HG03108 (cell line): ENCODE results near the gene NUP188.

Experiments
- ATAC-seq: cut with Tn5 transposase; IDR thresholded peaks from one replicate; pipeline ENCODE4 v1.9.1; 2021; ENCODE audit warnings: moderate library complexity; ENCODE audit not compliant: unreplicated experiment

The NUP188 gene

DNA sequence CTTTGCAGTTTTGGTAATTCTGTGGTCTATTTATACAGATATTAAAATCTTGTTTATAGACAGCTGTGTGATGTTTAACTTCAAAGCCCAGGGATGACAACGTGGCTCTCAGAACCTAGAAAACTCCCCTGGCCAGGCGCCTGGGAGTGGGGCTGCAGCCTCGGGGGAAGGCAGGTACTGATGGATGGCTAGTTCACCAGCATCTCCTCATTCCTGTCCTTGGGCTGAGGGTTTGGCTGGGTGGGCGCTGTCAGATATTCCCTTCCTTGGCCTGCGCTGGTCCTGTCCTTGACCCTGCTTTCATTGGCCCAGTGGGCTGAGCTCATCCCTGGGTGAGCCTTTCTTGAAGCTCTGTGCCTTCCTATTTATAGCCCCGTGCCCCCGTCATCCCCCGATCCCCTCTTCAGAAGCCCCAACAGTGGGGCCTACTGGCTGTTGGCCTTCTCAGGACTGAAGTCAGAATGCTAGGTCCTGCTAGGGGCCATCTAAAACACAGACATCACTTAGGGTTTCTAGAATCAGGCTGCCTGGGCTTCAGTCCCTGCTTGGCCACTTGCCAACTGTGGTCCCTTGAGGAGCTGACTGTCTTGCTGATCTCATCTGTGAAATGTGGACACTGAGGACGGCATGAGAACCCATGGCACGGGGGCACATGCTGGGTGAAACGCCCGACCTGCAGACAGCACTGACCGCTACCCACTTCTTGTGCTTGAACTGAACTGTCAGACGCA lies 59.7 kb downstream of the NUP188 start:
- no peak for ATAC-seq

DNA sequence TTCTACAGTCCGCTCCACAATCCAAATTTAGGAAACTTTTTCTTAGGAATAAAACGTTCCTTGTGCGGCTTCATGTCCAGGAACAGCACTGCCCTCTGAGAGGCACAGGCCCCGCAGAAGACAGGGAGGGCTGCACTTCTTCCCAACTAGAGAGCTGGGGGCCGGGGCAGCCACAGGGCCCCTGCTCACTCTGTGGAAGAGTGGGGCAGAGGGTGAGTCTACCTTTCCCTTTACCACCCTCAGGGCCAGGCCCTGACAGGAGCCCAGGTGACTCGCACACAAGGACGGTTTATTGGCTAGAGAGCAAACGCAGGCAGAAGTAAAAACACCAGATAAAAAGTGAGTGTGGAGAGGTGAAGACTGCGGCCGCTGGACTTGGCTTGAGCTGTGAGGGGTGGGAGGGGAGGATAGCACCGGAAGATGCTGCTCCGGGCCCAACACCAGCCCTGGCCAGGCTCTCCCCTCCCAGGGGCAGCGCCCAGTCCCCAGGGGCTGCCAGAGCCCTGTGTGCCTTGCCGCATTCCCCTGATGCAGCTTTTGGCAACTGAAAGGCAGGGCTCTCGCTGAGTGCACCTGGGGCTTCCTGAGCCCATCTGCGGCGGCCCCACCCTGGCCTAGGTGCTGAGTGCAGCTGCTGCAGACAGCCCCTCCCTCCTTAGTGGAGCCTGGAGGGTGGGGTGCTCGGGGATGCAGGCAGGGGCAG lies 60.4 kb downstream of the NUP188 start:
- no peak for ATAC-seq

DNA sequence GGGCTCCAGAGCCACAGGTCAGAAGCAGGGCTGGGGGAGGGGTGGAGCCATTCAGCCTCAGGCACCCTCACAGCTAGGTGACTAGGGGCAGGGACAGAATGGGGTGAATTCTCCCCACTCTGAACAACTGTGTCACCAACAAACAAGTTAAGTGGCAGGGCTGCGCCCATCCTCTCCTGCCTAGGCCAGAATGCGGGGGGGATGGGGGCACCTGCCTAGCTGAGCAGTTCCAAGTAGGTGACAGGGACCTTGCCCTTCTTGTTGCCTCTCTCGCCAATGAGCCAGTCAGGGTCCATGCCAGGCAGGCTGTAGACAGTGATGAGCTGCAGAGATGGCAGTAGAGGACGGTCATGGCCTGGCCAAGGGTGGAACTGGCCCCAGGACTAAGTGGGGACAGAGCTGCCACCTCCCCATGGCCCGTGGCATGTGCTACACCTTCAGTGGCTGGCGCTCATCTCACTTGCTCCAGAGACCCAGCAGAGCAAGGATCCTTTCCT lies 61.0 kb downstream of the NUP188 start:
- ATAC-seq = no peak

DNA sequence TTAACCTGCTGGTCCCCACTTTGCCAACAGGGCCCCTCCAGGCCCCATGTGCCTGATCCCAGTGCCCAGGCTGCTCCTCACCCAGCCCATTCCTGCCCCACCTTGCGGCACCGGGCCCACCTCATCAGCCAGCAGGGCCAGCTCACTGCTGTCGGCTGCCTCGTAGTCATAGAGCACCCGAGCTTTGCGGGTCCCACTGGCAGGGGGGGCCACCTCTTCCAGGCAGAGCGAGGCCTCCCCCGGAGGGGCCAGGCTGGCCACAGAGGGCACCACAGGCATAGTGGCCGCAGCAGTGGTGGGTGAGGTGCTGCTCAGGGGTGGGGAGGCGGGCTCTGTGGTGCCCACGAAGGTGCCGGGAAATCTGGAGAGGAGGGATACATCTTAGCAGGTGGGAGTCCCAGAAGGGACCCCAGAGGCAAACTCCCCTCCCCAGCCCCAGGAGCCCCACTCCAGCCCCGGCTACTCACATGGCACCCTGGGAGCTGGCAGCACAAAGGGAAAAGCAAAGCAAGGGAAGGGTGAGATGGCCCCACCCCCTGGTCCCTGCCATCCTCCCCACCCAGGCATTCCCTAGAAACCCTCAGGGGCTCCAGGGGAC lies 61.6 kb downstream of the NUP188 start:
- no peak for ATAC-seq

DNA sequence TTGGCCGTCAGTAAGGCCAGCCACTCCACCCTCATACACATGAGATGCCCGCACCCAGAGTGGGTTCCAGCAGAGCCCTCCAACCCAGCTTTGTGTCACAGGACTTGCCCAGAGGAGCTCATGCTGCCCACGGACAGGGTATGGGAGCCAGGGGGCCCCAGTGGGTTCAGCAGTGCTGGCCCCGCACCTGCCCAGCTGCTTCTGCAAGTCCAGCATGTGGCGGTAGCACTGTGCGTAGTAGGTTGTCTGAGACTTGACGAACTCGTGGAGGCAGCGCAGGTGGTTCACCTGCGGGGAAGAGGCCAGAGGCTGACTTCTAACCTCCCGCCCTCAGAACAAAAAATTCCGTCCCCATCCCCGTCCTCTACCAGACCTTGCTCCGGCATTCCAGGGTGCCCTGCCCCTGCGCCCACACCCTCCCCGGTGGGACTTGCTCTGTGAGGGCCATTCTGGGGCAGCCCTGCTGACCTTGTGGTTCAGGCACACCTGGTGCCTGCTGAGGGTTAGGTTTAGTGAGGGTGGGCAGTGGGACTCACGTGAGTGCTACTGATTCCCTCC lies 62.2 kb downstream of the NUP188 start:
- ATAC-seq = no peak

DNA sequence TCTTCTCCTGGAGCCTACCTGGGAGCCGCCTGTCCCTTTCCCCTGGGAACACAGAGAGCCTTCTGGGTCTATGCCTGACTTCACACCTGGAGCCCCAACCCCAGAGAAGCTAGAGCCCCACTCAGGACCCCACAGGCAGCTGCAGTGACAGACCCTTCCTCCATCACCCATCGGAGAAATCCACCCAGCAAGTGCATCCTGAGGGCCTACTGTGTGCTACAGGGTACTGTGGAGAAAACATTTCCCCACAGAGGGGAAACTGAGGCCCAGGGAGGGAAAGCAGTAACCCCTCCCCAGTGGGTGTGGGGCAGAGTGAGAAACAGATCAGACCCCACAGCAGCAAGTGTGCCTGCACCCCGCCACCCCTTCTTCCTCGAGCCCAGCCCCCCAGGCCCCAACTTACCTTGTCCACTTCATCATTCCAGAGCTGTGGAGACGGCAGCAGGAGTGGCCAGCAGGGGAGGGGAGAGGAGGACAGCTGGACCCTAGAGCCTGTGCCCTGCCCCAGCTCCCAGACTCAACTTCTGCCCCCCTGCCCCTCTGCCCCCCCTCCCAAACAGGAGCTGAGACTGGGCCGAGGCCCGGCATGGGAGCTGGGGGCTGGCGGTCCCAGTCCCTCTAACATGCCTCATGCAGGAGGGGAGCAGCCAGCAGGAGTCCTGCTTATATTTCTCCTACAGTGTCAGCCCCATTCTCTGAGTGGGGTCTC lies 62.9 kb downstream of the NUP188 start:
- no peak for ATAC-seq

DNA sequence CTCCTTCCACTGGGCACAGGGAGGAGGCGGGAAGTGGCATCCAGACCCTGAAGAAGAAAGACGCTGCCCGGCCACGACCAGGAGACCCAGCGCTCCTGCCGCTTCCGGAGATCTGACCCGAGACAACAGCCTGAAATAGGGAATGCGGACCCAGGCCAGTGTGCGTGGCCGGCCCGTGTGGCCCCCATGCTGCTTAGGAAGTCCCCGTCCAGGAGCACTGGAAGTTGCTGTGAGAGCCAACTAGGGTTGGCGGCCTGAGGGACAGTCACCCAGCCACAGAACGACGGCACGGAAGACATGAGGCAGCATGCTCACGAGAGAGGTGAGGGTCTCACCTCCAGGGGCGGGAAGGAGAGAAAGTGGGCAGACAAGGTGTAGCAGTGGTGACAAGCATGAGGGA lies 63.7 kb downstream of the NUP188 start:
- no peak for ATAC-seq

DNA sequence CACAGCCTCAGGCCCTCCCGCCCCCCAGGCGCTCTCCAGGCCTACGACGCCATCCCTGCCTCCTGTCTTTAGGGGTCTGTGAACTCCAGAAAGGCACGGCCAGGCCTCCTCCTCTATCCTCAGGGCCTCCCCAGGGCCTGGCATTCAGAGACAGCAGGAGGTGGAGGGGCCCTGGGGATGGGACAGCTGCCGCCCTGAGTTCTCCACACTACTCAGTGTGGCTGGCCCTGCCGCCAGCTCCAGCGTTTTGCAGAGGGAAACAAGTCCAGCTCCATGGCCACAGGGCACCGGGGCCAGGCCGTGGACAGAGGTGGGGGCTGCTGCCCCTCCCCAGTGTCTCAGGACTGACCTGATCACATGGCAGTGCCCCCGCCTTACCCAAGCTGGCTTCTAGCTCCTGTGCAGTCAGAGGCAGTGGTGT lies 64.3 kb downstream of the NUP188 start:
- no peak for ATAC-seq

DNA sequence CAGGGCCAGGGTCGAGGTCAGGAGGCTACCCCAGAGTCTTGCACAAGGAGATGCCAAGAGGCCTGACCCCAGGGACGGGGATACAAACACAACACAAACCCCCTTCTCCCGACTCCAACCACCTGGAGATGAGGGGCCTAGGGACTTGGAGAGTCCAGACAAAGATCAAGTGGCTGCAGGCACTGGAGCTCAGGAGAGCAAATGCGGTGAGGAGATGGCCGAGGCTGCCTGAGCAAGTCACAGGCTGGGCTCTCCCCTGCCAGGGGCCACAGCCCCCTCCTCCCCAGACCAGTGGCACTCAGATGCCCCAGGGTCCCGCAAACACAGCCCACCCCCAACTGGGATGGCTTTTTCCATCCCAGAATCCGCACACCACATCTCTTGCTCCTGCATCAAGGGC lies 64.8 kb downstream of the NUP188 start:
- no peak for ATAC-seq

DNA sequence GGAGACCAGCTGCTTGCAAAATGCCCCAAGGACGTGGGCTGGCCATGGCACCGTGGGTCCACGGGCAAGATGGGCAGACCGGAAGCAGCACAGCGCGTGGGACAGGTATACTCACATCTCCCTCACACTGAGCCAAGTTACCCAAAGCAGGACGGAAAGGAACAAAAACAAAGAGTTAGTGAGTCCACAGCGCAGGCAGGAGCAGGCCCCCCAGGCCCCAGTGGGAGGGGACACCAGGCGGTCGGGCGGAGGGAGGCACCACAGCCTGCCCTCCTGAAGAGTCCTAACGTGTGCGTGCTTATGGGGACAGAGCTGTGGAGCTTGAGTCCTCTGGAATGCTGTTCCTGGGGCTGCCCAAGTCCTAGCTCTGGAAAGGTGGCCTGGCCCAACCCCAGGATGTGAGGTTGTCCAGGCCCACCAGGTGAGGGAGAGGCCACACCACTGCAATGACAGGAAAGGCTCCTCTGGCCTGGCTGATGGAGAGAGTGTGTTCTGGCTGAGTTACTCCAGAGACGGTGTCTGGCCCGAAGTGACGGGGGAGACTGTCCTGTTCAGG lies 65.5 kb downstream of the NUP188 start:
- ATAC-seq = no peak

DNA sequence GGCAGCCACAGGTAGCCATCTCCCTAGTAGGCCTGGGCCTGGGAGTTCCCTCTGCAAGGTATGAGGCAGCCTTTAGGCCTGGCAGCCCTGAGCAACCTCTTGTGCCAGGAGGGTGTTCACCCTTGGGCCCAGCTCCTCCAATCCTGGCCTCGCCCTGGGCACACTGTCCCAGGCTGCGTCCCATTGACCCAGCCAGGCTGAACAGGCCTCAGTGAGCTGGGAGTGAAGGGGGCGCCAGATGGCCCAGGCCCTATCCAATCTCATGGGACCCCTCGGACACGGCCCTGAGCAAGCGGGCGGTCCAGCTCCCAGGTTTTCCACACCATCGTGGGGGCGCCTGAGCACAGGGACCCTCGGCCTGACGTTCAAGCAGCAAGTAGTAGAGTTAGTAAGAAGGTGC lies 66.2 kb downstream of the NUP188 start:
- no peak for ATAC-seq

DNA sequence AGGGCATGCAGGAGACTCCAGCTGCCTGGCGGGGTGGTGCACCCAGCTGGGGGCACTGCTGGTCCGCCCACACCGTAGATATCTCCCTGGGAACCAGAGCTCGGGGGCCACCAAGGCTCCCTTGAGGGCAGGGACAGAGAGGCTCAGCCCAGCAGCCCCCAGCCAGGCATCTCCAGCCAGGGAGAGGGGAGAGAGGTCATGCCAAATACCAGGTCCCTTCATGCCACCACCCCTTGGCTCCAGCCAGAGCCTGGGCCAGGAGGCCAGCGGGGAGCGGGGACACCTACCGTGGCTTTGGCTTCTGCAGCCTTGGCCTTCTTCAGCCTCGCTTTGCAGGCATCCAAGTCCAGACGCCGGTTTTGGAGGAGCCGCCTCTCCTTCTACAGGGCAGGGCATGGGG lies 66.6 kb downstream of the NUP188 start:
- ATAC-seq = no peak

DNA sequence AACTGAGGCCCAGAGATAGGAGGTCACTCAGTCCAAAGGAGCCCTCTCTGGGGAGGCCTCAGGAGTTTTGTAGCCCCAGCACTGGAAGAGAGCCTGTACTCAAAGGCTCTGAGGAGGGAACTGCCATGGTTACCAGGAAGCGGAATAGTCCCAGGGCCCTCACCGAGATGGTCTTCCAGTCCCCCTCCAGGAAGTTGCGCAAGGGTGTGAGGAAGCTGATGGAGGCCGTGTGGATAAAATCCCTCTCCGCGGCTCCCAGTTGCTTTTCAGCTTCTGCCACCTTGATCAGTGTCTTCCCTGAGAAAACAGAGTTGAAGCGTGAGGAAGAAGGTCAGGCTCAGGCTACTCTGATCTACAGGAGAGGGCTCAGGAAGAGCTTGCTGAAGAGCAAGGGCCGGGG lies 67.1 kb downstream of the NUP188 start:
- no peak for ATAC-seq

DNA sequence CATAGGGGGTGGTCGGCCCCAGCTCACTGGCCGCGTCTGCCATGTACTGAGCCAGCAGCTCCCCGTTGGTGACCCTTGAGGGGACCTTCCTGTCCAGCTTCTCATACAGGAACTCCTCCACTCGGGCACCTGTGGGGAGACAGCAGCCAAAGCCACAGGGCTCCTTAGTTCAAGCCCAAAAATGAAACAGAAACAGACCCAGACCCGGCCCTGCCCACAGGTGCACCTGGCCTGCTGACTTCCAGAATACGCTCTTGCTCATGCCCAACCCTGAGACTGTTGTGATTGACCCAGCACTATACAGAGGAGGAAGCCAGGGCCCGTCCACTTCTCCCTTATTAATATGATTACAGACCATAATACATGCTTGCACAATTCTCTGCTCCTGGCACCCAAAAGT lies 73.6 kb downstream of the NUP188 start:
- peak; percentile 81 for ATAC-seq

DNA sequence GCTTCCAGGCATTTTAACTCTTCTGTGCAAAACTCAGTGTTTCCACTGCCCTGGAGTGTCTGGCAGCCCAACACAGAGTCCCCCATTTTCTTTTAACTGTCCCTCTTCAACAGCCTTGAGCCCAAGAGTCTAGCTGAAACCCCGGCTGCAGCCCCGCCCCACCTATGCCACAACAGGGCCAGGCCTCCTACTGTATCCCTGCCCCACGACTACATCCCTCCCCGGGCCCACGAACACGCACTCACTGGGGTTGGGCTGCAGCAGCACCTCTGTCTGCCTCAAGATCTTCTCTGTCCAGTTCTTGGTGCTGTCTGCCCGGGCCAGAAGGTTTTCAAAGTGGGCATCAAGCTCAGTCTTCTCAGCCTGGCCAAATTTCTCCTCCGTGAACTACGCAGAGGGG lies 74.5 kb downstream of the NUP188 start:
- ATAC-seq = no peak

DNA sequence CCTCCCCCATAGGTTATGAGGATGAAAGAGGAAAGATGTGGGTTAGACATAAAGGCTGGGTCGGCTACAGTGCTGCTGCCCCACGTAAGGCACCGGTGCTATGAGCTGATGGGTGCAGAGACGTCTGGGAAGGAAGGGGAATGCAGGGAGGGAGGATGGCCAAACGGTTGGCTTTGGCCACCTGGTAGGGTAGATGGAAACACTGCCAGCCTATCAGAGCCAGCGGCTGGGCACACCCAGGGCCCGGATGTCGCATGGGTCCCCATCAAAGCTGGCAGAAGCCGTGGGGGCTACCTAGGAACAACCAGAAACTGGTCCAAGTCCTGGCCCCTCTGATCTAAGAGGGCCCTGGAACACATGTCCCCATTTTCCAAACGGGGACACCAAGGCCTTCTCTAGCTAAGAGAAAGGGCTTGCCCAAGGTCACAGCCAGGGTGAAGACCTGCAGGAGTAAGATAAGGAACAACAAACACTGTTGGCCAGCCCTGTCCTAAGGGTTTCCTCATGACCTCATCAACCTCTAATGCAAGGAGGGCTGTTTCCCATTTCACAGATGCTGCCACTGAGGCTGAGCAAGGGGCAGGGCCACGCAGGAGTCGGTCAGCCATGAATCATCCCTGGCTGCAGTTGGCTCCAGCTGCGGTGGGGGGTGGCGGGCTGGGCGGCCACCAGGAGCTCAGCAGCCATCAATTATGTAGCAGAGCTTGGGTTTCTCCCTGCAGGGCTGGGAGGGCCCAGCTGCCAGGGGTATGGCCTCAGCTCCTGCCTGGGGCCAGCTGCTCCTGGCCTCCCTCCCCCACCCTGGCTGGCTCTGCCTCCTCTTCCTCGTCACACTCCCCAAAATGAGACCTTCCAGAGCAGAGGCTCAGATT lies 75.8 kb downstream of the NUP188 start:
- no peak for ATAC-seq

DNA sequence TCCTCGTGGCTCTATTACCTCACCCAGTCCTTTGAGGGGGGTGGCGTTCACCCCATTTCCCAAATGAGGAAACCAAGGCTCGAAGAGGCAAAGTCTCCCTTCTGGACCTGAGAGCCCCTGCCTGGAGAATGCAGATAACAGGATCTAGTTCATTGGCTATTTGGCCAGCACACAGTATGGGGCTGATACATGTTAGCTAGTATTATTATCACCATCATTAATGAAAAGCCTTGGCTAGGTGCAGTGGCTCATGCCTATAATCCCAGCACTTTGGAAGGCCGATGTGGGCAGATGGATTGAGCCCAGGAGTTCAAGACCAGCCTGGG lies 76.4 kb downstream of the NUP188 start:
- ATAC-seq = no peak

DNA sequence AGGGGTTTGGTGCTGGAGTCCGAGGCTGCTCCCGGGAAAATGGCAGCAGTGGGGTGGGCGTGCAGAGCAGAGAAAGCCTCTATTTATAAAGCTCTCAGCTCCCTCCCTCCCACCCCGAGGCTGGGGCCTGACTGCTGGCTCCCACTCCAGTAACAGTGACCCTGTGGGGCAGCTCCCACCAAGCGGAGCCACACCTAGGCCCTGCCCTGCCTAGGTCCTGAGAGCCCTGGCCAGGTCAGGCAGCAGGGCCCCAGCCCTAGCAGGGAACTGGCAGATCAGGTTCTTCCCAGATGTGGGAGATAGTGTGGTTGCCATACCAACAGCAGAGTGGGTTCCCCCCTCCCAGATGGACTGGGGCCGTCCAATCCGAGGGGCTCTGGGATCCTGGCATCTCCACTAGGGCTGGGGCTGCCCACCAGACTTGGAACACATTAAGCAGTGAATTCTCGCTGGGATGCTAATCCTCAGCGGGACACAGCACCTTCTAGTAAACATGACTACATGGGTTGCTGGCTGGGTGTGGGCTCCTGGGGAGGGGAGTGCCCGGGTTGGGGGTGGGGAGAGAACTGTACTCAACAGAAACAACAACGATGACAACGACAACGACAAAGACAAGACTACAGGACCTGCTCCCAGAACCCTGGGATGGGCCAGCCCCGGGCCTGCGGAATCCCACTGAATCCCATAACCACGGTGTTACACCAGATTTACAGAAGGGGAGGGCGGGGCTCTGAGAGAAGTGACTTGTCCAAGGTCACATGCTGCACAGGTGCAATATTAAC lies 79.1 kb downstream of the NUP188 start:
- no peak for ATAC-seq

DNA sequence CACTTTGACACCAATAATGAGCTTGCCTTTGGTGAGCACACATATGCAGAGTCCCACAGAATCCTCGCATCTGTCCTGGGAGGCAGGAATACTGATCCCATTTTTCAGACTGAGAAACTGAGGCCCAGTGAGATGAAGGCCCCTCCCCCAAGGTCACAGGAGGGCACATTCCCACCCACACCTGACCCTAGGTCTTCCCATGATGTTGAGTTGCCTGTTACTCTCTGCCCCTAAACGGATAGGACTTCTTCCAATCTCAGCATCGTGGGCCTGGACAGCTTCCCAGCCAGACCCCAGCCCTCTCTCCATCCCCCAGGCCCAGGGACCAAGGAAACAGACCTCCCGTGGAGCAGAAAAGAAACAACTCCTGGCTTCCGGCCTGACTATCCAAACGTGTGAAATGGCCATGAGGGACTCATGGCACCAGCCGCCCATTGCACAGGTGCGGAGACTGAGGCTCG lies 79.8 kb downstream of the NUP188 start:
- ATAC-seq = no peak
